Measurements from ENCODE around the gene TRAF3IP1. TPM values are rescaled to one million over a fixed set of nuclear protein-coding genes. Genes with fewer than 3 reads are reported as not detected.

The TRAF3IP1 gene
- total and polyA plus RNA-seq, 4 donors: 4.0 to 9.1 (median 4.6) TPM

DNA sequence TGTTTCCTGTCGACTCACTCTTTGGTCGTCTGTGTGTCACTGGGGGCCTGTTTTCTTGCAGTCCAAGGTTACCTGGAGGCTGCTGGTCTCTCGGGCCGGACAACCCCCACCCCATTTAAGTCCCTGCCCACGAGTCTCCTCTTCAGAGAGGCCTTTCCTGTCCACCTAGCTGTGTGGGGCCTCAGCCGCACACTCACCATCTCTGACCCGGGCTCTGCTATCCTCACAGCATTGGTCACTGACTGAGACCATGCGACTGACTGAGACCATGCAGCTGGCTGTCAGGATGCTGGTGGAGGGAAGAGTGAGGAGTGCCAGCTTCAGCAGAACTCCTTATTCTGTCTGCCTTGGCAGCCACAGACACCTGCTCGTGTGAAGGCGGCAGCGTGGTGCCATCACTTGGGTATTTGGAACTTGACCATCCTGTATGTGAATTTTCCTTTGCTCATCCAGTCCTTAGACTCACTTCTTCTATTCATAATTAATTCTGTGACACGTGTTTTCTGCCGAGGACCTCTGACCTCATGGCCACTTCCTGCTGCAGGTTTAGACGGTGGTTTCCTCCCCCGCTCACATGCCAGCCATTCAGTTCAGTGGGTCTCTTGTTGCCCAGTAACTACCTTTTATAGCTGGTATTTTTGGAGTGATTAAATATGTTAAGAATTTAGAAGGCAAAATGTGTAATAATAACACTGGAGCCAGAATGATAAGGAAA, 58.9 kb downstream of the TRAF3IP1 start:
- H3K9ac ChIP-seq (ENCODE audit: low read depth in 1 of 2, low read length in 2 of 2): no peak overlapping the region
- TF ChIP-seq, protein P1, sequence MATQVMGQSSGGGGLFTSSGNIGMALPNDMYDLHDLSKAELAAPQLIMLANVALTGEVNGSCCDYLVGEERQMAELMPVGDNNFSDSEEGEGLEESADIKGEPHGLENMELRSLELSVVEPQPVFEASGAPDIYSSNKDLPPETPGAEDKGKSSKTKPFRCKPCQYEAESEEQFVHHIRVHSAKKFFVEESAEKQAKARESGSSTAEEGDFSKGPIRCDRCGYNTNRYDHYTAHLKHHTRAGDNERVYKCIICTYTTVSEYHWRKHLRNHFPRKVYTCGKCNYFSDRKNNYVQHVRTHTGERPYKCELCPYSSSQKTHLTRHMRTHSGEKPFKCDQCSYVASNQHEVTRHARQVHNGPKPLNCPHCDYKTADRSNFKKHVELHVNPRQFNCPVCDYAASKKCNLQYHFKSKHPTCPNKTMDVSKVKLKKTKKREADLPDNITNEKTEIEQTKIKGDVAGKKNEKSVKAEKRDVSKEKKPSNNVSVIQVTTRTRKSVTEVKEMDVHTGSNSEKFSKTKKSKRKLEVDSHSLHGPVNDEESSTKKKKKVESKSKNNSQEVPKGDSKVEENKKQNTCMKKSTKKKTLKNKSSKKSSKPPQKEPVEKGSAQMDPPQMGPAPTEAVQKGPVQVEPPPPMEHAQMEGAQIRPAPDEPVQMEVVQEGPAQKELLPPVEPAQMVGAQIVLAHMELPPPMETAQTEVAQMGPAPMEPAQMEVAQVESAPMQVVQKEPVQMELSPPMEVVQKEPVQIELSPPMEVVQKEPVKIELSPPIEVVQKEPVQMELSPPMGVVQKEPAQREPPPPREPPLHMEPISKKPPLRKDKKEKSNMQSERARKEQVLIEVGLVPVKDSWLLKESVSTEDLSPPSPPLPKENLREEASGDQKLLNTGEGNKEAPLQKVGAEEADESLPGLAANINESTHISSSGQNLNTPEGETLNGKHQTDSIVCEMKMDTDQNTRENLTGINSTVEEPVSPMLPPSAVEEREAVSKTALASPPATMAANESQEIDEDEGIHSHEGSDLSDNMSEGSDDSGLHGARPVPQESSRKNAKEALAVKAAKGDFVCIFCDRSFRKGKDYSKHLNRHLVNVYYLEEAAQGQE (IDR thresholded peaks at IDR 0.05): no peak
- TF ChIP-seq GABPA (IDR thresholded peaks at IDR 0.05 in 1 of 2, conservative IDR thresholded peaks at IDR 0.05 in 1 of 2): no peak
- TF ChIP-seq, protein P2, sequence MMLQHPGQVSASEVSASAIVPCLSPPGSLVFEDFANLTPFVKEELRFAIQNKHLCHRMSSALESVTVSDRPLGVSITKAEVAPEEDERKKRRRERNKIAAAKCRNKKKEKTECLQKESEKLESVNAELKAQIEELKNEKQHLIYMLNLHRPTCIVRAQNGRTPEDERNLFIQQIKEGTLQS (IDR thresholded peaks at IDR 0.05): no peak
- no peak for TF ChIP-seq SP1 (IDR thresholded peaks at IDR 0.05)
- TF ChIP-seq RAD21 (IDR thresholded peaks at IDR 0.05): no peak
- TF ChIP-seq YY1 (IDR thresholded peaks at IDR 0.05): no peak
- no peak for TF ChIP-seq FOXA1 (IDR thresholded peaks at IDR 0.05)
- TF ChIP-seq MAX (IDR thresholded peaks at IDR 0.05): no peak
- TF ChIP-seq JUND (IDR thresholded peaks at IDR 0.05): no peak
- TF ChIP-seq EGR1 (IDR thresholded peaks at IDR 0.05; ENCODE audit: low read depth in 2 of 2): no peak
- TF ChIP-seq FOXA2 (IDR thresholded peaks at IDR 0.05): no peak
- TF ChIP-seq, protein P3, sequence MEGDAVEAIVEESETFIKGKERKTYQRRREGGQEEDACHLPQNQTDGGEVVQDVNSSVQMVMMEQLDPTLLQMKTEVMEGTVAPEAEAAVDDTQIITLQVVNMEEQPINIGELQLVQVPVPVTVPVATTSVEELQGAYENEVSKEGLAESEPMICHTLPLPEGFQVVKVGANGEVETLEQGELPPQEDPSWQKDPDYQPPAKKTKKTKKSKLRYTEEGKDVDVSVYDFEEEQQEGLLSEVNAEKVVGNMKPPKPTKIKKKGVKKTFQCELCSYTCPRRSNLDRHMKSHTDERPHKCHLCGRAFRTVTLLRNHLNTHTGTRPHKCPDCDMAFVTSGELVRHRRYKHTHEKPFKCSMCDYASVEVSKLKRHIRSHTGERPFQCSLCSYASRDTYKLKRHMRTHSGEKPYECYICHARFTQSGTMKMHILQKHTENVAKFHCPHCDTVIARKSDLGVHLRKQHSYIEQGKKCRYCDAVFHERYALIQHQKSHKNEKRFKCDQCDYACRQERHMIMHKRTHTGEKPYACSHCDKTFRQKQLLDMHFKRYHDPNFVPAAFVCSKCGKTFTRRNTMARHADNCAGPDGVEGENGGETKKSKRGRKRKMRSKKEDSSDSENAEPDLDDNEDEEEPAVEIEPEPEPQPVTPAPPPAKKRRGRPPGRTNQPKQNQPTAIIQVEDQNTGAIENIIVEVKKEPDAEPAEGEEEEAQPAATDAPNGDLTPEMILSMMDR (IDR thresholded peaks at IDR 0.05; ENCODE audit: low read depth, low read length, missing input control): no peak
- no peak for TF ChIP-seq RXRA (IDR thresholded peaks at IDR 0.05)
- no peak for TF ChIP-seq HNF4A (conservative IDR thresholded peaks at IDR 0.05)
- TF ChIP-seq, protein P4, sequence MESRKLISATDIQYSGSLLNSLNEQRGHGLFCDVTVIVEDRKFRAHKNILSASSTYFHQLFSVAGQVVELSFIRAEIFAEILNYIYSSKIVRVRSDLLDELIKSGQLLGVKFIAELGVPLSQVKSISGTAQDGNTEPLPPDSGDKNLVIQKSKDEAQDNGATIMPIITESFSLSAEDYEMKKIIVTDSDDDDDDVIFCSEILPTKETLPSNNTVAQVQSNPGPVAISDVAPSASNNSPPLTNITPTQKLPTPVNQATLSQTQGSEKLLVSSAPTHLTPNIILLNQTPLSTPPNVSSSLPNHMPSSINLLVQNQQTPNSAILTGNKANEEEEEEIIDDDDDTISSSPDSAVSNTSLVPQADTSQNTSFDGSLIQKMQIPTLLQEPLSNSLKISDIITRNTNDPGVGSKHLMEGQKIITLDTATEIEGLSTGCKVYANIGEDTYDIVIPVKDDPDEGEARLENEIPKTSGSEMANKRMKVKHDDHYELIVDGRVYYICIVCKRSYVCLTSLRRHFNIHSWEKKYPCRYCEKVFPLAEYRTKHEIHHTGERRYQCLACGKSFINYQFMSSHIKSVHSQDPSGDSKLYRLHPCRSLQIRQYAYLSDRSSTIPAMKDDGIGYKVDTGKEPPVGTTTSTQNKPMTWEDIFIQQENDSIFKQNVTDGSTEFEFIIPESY (IDR thresholded peaks at IDR 0.05): no peak
- TF ChIP-seq HNF4G (IDR thresholded peaks at IDR 0.05): no peak
- no peak for TF ChIP-seq NR2F2 (IDR thresholded peaks at IDR 0.05)
- TF ChIP-seq TAF1 (conservative IDR thresholded peaks at IDR 0.05): no peak
- no peak for DNase-seq (ENCODE audit: low spot score)

More for the DNA sequence above, 58.9 kb downstream of the TRAF3IP1 start:
- WGBS: 89% methylated on average over 15 of the region's 15 CpGs
- Histone ChIP-seq H3K27ac (ENCODE audit: low read depth in 1 of 2, low read length in 2 of 2) (no peak overlapping the region), H3K4me3 (ENCODE audit: low read depth in 1 of 3, low read length in 3 of 3) (no peak overlapping the region), H3K27me3 (ENCODE audit: control insufficient read depth in 4 of 4, insufficient read depth in 4 of 4, low read length in 3 of 4) (no peaks in the 10 kb centered on the region), H3K9me3 (ENCODE audit: control insufficient read depth in 4 of 4, low read length in 3 of 4) (no peaks in the 10 kb centered on the region), H3K36me3 (ENCODE audit: control insufficient read depth in 4 of 4, insufficient read depth in 3 of 4, low read depth in 1 of 4, low read length in 3 of 4) (peaks cover 0 to 2% (median under 1%) of the 10 kb centered on the region in 4 donors), H3K4me1 (ENCODE audit: control insufficient read depth in 4 of 4, insufficient read depth in 4 of 4, low read length in 3 of 4) (peaks cover 0 to 5% (median 0%) of the 10 kb centered on the region in 4 donors)

Measured in liver (tissue), 9 donors.